ENCODE measurements around the gene SLC6A17. TPM values are rescaled to one million over a fixed set of nuclear protein-coding genes. Genes with fewer than 3 reads are reported as not detected.

The SLC6A17 gene
- total RNA-seq, 2 experiments from 2014 or later = not detected

DNA sequence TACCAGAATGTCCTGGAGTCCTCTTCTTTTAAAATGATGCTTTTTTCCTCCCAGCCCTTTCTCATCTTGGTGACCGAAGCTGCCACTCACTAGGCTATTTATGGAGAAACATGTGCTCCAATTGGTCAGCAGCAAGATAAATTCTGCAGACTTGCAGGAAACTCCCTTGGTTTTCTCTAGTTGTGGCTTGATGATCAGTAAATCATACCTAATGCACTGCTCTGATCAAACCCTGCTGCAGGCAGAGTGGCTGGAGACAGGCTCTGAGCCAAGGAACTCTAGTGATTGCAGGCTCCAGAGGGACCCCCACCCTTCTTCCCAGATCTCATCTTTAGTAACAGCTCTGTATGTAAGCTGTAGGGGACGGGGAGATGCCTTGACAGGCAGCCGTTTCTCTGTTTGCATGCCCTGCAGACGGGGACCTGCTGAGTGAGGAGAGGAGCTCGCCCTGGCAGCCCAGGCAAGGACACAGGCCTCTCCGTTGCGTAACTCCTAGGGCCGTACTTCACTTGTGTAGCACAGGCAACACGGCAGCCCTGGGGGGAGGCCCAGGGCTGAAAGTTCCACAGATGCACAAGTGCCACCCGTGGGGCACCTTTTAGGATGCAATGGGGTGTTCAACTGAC, 14.5 kb downstream of the SLC6A17 start:
- H3K36me3 Mint-ChIP-seq (ENCODE audit: low read depth) = no peaks in the 10 kb centered on the region
- no peak for TF ChIP-seq CTCF (IDR thresholded peaks at IDR 0.05)
- H3K27me3 Mint-ChIP-seq = peaks cover 16% of the 10 kb centered on the region
- H3K9me3 Mint-ChIP-seq = no peaks in the 10 kb centered on the region
- POLR2A ChIA-PET = no interaction called here
- no peaks in the 10 kb centered on the region for H3K36me3 ChIP-seq (ENCODE audit: insufficient read depth, low read length)
- no peak overlapping the region for H3K27ac Mint-ChIP-seq
- H3K9me3 ChIP-seq (ENCODE audit: control insufficient read depth in 1 of 2, insufficient read depth in 1 of 2, low read length in 2 of 2) = peaks cover 0 to 19% of the 10 kb centered on the region in 2 experiments
- H3K27me3 ChIP-seq (ENCODE audit: control insufficient read depth in 1 of 2, insufficient read depth in 2 of 2, low read length in 2 of 2) = peaks cover 0 to 3% of the 10 kb centered on the region in 2 experiments
- ATAC-seq (ENCODE audit: poor library complexity) = no peak
- no peak overlapping the region for H3K4me3 ChIP-seq (ENCODE audit: low read length)
- no peaks in the 10 kb centered on the region for H3K4me1 ChIP-seq (ENCODE audit: insufficient read depth, low read length)
- H3K4me3 Mint-ChIP-seq = no peak overlapping the region
- H3K4me1 Mint-ChIP-seq (ENCODE audit: low read depth) = no peaks in the 10 kb centered on the region
- no peak for DNase-seq
- CTCF ChIA-PET = no interaction called here
- H3K27ac ChIP-seq (ENCODE audit: low read depth in 1 of 2, low read length in 2 of 2) = no peak overlapping the region
- intact Hi-C loops (cut with DNase I, micrococcal nuclease) = no loop called here

DNA sequence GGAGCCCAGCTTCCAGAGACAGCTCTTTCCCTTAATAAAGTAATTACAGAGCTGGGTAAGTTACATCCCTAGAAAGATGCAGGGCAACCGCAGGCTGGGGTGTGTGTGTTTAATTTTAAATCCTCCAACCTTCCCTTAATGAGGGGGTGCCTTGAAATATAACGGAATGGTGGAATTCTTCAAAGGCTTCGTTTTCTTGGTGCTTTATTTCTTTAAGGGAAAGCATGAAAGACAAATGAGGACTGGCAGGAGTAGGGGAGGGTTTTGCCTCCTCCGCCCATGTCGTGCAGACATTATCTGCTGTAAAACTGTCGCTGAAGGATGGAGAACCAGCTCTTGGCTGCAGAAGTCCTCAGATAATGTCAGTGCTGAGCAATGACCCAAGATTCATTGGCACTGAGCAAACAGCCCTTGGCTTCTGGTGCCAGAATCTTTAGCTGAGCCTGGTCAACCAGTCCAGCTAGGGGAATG, 15.5 kb downstream of the SLC6A17 start:
- Histone ChIP-seq H3K36me3 (ENCODE audit: insufficient read depth, low read length) (no peaks in the 10 kb centered on the region), H3K27me3 (ENCODE audit: control insufficient read depth in 1 of 2, insufficient read depth in 2 of 2, low read length in 2 of 2) (peaks cover 0 to 3% of the 10 kb centered on the region in 2 experiments), H3K9me3 (ENCODE audit: control insufficient read depth in 1 of 2, insufficient read depth in 1 of 2, low read length in 2 of 2) (peaks cover 0 to 15% of the 10 kb centered on the region in 2 experiments), H3K27ac (ENCODE audit: low read depth in 1 of 2, low read length in 2 of 2) (no peak overlapping the region), H3K4me1 (ENCODE audit: insufficient read depth, low read length) (no peaks in the 10 kb centered on the region), H3K4me3 (ENCODE audit: low read length) (no peak overlapping the region)
- ChIA-PET CTCF (no interaction called here), POLR2A (no interaction called here)
- no peaks in the 10 kb centered on the region for H3K36me3 Mint-ChIP-seq (ENCODE audit: low read depth)
- no peak for TF ChIP-seq CTCF (IDR thresholded peaks at IDR 0.05)
- no peaks in the 10 kb centered on the region for H3K9me3 Mint-ChIP-seq
- no peak for ATAC-seq (ENCODE audit: poor library complexity)
- no peak overlapping the region for H3K4me3 Mint-ChIP-seq
- intact Hi-C loops (cut with DNase I, micrococcal nuclease) = no loop called here
- H3K27ac Mint-ChIP-seq = no peak overlapping the region
- peaks cover 9% of the 10 kb centered on the region for H3K27me3 Mint-ChIP-seq
- H3K4me1 Mint-ChIP-seq (ENCODE audit: low read depth) = no peaks in the 10 kb centered on the region
- DNase-seq = no peak

DNA sequence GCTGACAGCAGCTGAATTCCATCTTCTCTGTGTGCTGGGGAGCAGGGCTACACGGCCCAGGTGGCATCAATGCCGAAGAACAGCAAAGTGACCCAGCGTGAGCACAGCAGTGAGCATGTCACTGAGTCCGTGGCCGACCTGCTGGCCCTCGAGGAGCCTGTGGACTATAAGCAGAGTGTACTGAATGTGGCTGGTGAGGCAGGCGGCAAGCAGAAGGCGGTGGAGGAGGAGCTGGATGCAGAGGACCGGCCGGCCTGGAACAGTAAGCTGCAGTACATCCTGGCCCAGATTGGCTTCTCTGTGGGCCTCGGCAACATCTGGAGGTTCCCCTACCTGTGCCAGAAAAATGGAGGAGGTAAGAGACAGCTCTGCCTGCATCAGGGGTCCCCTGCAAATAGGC, 16.6 kb downstream of the SLC6A17 start:
- intact Hi-C loops (cut with DNase I, micrococcal nuclease) = no loop called here
- Histone ChIP-seq H3K4me1 (ENCODE audit: insufficient read depth, low read length) (no peaks in the 10 kb centered on the region), H3K27me3 (ENCODE audit: control insufficient read depth in 1 of 2, insufficient read depth in 2 of 2, low read length in 2 of 2) (peaks cover 0 to 3% of the 10 kb centered on the region in 2 experiments), H3K27ac (ENCODE audit: low read depth in 1 of 2, low read length in 2 of 2) (no peak overlapping the region), H3K36me3 (ENCODE audit: insufficient read depth, low read length) (no peaks in the 10 kb centered on the region), H3K4me3 (ENCODE audit: low read length) (no peak overlapping the region), H3K9me3 (ENCODE audit: control insufficient read depth in 1 of 2, insufficient read depth in 1 of 2, low read length in 2 of 2) (peaks cover 0 to 7% of the 10 kb centered on the region in 2 experiments)
- Mint-ChIP-seq H3K4me3 (no peak overlapping the region), H3K27me3 (peaks cover 8% of the 10 kb centered on the region), H3K27ac (no peak overlapping the region), H3K4me1 (ENCODE audit: low read depth) (no peaks in the 10 kb centered on the region), H3K9me3 (no peaks in the 10 kb centered on the region), H3K36me3 (ENCODE audit: low read depth) (no peaks in the 10 kb centered on the region)
- ATAC-seq (ENCODE audit: poor library complexity) = no peak
- POLR2A ChIA-PET = no interaction called here
- no peak for TF ChIP-seq CTCF (IDR thresholded peaks at IDR 0.05)
- no peak for DNase-seq
- CTCF ChIA-PET = no interaction called here
